ELR (cell line): ENCODE measurements around the gene BZW2.
"Not testable (repeated sequence)": the region's sequence is repeated elsewhere in the genome, so short reads cannot be mapped to it uniquely, and the experiment has no call there.

Experiments
- DNase-seq: peaks from one replicate; pipeline ENCODE4 v3.0.0-alpha.2; 2015; ENCODE audit warnings: low read depth

BZW2 gene

DNA sequence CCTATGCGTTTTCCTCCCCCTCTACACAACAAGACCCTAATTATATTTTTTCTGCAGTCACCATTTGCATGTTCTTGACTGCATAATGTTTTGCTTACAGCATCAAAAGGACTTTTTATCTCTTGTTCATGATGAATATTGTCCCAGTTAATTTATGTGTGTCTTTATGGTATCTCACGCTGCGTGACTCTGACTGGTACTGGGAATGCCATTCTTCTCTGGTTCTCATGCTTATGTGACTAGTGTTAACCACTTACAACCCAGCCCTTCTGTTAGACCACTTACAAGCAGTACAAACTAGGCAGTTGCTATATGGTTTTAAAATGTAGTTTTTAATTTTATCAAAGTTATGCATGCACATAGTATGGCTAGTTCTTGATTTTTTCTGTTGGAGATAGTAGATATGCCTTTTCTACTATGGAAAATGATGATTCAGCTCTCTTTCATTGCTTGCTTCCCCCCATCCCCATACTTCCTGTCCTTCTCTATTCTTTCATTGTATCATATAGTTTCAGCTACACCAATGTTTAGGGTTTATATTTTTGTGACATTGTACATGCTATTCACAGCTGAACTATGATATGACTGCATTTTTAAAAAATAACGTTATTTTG lies 24.9 kb downstream of the BZW2 start:
- no peak for DNase-seq

DNA sequence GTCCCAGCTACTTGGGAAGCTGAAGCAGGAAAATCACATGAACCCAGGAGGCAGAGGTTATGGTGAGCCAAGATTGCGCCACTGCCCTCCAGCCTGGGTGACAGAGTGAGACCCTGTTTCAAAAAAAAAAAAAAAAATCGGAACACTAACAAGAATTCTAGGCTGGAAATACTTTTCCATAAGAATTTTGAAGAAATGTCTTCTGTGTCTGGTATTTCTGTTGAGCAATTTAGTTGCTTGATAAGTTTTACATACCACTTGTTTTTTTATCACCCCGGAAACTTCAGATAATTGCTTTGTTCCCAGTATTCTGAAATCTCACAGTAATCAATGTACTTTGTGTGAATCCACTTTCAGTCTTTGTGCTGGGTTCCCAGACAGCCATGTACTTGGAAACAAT lies 25.8 kb downstream of the BZW2 start:
- DNase-seq = no peak

DNA sequence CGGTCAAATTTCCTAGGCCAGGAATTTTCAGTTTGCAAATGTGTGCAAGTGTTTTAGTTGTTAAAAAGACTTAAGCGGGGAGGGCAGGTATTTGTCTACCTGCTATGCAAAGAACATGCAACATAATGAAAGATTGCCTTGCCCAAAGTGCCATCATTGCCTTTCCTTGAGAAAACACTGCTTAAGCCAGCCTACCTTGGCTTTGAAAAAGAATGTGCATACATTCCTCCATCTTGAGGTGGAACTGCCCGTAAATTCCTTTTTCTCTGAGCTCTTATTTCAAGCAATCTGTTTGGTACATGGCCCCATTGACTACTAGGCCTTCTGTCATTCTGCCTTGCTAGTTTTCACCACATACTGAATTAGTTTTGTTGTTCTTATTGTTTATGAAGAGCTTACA lies 29.3 kb downstream of the BZW2 start:
- DNase-seq = no peak

DNA sequence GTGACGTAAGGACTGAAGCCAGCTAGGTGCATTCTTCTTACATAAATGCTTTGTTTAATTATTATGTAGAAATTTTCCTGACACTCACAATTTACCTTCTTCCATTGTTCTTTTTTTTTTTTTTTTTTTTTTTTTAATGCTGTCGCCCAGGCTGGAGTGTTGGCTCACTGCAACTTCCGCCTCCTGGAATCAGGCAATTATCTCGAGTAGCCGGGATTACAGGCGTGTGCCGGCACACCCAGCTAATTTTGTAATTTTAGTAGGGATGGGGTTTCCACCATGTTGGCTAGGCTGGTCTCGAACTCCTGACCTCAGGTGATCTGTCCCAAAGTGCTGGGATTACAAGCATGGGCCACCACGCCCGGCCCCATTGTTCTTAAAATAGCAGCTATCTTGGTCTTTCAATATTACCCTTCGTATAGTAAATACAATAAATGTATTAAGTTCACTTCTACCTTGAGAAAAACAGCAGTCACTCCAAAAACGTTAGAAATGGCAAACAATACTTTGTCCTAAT lies 32.1 kb downstream of the BZW2 start:
- no peak for DNase-seq

DNA sequence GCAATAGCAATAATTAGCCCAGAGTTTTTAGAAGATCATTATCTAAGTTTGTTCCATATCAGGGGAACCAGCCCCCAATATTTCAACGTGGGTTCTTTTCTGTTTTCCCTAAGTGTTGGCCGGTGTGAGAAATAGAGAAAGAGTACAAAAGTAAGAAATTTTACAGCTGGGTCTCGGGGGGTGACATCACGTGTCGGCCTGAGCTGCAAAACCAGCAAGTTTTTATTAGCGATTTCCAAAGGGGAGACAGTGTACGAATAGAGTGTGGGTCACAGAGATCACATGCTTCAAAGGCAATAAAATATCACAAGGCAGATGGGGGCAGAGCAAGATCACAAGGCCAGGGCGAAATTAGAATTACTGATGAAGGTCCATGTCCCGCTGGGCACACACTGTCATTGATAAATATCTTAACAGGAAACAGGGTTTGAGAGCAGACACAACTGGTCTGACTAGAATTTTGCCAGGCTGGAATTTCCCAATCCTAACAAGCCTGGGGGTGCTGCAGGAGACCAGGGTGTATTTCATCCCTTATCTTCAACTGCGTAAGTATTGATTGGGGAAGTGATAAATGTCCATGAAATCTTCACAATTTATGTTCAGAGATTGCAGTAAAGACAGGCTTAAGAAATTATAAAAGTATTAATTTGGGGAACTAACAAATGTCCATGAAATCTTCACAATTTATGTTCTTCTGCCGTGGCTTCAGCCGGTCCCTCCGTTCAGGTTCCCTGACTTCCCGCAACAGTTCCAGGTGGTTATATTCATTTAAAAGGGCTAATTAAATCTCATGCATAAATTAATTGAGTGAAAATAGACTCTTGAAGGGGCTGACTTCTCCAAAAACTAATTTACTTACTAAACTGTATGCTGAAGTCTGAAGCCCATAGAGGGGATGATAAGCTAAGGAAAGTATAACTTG lies 32.9 kb downstream of the BZW2 start:
- DNase-seq = not testable (repeated sequence)

DNA sequence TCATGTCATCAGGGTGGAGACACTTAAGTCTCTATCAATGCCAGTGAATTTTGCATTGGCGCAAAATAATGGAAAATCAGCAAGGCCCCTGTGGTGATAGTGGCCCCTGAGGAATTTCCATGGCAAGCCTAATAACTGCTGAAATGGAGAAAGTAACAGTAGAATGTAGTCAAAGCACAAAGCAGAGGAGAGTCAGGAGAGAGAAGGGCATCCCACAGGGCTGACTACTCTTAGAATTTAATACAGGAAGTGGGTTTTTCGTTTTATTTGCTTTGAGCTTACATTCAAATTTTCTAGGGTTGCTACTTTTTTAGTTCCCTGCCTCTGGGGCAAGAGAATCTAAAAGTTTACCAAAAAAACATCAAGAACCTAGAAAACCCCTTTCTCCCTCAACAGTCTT lies 39.0 kb downstream of the BZW2 start:
- DNase-seq = no peak

DNA sequence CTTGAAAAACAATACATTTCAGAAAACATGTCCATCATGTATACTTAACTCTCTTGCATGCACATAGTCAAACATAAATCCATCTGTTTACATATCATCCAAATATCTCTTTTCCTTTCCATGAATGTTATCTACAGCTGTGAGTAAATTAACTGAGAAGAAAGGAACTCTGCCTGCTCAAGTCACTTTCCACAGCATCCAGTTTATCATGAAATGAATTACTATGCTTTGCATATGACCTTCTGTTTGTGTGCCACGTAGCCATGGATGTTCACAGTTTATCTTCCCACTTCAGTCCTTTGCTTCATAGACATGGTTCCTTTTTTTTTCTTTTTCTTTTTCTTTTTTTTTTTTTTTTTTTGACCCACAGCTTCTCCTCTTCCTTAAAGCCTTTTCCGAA lies 39.6 kb downstream of the BZW2 start:
- DNase-seq = no peak

DNA sequence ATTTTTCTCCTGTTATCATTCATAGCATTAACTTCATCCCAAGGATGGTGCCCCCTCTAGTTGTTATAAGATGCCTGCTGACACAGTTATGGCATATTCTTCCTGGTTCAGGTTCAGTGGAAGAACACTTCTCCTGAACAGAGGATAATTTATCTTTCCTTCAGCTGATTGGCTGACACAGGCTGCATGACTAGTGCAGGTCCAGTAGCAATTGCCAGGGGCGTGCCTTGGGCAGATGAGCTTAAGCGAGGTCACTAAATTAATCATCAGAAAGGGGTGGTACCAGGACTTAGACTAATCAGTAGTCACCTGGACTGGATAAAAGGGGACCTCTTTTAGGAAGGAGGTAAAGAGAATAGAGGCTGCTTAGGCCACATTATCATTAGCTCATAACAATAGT lies 42.3 kb downstream of the BZW2 start:
- peak; percentile 67 for DNase-seq

DNA sequence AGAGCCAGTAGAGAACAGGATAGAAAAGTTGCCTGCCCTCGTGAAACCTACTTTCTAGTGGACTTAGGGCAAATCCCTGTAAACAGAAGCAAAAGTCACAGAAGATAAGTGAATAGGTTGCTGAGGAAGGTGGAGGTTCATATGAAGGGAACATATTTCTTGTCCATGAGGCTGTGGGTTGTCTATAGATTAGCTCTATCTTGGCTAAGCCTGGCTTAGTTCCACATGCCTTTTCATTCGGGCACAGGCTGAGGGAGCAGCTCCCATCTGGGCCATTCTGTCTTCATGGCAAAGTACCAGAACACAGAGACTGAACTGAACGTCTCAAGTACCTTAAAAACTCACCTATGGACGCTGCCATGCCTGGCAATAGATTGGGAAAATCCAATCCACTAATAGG lies 45.3 kb downstream of the BZW2 start:
- DNase-seq = no peak

DNA sequence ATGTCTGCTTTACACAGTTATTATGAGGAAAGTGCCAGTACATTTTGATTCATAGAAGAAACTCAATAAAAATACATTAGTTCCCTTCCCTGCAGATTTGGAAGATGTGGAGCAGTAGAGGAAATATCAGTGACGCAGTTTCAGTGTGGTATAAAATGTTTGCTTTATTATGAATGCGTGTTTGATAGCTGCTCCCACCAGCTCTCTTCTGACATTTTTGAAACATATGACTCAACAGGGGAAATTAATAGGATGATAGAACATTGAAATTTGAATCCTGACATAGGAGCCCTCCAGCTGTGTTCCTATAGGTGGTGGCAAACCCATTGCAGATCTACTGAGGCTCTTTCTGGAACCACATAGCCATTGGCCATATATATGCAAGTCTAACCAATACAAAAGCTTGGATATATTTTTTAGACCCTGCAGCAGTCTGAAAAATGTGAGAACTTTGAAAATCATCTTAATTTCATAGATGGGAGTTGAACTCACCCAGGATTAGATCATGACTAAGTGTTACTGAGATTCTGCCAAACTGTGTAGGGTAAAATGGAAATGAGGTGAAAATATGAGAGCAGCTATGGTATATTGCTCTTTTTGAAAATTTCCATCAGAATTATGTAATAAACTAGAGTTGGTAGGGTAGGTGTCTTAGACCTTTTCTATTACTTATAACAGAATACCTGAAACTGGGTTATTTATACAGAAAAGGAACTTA lies 47.8 kb downstream of the BZW2 start:
- no peak for DNase-seq

DNA sequence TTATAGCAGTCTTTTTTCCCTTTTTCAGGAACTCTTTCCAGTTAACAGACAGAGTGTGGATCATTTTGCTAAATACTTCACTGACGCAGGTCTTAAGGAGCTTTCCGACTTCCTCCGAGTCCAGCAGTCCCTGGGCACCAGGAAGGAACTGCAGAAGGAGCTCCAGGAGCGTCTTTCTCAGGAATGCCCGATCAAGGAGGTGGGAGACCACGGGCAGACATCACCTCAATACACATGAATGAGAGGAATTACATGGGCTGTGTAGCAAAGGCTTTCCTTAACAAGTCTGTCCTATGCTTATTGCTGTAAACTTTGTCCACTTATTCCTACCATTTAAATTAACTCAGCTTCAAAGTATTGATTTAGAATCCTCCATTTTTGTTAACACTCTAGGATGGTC lies 48.8 kb downstream of the BZW2 start:
- no peak for DNase-seq

DNA sequence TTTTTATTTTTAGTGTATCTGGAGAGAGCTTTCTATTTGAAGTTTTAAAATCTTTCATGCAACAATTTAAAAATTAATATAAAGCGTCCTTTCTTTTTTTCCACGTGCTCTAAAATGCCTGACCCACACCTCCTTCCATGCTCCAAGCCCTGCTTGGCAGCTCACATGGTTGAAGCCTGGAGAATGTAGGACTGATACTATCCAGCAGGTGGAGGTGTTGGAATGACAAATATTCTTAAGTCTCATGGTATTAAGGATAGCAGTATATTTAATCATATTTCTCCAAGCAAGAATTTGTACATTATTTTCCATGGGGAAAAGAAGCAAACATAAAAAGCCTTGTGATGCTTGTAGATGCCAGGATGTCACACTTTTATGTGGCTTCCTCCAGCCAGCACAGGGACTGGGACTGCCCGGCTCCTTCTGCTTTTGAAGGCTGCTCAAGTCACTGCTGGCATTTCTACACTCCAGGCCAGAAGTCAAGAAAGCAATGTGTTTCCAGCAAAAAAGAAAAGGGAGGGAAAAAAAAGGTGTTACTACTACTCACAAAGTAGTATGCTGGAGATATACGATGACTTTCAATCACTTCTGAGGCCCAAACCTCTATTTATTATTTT lies 49.7 kb downstream of the BZW2 start:
- DNase-seq = peak; percentile 79

DNA sequence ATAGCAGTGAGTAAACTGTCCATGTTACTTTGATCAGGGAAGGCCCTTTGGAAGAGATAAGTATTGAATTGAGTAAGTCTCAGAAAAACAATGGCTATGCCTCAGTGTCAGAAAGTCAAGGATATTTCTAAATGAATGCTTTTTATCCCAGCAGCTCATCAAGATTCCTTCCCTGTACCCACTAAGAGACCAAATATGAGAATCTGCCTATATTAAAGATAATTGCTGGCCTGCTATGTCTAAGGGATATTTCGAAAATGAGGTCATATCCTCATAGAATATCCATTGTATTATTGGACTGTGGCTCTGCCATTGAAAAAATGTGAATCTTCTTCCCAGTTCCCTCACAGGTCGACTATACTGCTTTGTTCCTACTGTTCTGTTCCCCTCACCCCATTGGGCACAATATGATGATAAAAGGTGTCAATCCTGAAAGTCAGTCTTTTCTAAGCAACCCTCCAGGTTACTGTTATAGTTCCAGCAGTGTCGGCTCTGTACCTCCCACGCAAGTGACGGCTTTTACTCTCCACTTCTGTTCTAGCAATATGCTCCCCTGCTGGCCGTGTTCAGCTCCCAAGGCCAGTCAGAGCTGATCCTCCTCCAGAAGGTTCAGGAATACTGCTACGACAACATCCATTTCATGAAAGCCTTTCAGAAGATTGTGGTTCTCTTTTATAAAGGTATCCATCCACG lies 51.7 kb downstream of the BZW2 start:
- peak; percentile 74 for DNase-seq

DNA sequence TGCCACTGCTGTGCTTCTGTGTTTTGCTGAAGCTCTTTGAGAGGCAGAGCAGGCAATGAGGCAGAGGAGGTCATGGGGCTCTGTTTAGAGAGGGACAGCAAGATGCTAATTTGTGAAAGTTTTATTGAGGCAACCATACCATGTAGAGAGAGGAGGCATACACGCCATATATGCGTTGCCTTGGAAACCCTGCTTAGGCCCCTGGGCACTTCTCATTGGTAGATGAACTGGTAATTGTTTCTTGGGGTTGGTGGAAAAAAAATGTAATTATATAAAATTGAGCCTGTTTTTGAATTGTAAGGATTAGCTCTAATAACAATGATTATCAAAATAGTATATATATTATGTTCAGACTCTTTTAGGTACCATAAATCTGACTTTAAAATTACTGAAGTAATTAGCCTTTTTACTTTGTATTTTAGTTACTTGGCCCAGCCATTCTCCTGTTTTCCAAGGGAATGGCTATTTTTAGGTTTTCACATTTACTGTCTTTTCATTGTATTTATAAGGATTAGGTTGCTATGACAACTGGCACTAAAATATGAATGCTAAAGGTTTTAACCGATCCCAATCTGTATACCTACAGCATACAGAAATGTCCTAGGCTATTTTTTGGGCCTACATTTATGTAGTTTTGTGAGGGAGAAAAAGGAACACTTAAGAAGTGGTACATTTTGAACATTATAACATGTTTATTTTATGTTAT lies 52.4 kb downstream of the BZW2 start:
- DNase-seq = no peak

DNA sequence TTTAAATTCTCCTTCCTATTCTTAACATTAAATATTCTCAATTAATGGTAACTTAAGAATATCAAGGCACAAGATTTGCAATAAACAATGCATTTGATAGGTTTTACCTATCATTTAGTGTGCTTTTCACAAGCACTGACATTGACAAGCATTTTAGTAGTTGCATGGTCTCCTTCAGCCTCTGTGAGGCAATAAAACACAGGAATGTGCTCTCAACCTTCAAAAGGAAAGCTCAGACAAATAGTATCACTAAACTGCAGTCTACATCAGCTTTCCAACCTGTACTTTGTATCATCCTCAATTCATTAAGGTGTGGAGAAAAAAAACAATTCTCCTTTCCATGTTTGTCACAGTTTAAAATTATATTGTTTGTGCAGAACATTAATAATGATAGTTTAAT lies 56.5 kb downstream of the BZW2 start:
- no peak for DNase-seq

DNA sequence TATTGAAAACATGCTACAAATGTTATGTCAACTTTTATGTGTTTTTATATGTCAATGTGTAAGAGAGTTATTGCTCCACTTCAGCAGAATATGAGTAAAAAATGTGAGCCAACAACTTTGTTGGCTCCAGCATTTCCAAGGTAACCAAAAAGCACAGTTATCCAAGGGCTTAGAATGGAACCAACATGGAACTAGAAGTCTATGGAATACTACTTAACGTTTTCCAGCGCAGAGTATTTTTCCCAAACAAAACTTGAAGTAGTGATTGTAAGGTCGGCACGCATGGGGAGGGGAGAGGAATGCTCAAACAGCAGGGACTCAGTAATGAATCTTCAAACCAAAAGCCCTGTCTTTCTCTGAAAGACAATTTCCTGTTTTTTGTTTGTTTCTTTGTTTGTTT lies 62.5 kb downstream of the BZW2 start:
- peak; percentile 29 for DNase-seq

DNA sequence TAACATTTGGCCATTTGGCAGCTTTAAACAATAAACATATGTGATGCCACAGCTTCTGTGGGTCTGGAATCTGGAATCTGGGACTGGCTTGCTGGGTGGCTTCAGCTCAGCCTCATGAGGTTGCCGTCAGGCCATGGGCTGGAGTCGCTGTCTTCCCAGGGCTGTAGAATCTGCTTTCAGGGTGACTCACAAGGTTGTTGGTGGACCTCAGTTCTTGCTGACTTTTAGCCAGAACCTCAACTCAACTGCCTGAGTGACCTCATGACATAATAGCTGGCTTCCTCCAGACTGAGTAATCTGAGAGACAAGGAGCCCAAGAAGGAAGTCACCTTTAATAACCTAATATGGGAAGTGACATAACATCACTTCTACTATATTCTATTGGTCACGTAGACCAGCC lies 63.0 kb downstream of the BZW2 start:
- peak; percentile 99 for DNase-seq

DNA sequence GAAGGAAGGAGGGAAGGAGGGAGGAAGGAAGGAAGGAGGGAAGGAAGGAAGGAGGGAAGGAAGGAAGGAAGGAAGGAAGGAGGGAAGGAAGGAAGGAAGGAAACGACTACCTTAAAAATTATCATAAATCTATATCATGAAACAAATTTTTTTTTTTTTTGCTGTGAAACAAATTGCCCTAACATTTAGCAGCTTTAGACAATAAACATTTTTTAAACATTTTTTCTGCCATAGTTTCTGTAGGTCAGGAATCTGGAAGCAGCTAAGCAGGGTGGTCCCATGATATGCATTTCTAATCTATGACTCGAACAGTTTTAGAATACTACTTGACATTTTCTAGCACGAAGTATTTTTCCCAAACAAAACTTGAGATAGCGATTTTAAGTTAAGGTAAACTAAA lies 64.7 kb downstream of the BZW2 start:
- peak; percentile 25 for DNase-seq

DNA sequence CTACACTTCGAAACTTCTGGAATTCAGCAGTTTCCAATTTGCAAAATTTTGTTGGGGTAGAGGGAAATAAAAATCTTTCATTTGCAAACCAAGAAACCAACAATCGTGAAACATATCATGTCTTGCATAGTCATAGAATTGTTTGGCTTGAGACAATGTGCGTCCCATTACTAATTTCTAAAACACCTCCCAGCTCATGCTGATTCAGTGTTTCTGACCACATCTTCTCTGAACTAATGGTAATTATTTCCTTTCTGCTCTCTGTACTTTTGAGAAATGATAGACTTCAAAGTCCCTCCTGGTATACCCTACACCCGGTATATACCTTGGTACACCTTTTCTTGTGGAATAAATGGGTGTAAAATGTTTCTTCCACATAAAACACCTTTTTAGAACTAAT lies 65.7 kb downstream of the BZW2 start:
- DNase-seq = peak; percentile 77

DNA sequence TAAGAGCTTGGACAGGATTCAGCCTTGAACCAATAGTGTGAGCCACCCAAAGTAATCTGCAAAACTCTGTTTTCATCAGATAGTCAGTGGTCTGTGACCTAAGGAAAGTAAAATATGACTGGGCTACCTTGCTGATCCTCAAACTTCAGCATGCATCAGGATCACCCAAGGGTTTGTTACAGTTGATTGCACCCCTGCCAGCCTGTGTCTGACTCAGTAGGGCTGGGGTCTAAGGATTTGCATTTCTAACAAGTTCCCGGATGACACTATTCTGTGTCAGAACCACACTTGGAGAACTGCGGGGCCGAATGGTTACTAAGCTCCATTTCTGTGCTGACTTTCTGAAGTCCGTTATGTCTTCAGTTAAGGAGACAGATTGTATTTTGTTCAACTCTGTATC lies 66.9 kb downstream of the BZW2 start:
- DNase-seq = peak; percentile 93

DNA sequence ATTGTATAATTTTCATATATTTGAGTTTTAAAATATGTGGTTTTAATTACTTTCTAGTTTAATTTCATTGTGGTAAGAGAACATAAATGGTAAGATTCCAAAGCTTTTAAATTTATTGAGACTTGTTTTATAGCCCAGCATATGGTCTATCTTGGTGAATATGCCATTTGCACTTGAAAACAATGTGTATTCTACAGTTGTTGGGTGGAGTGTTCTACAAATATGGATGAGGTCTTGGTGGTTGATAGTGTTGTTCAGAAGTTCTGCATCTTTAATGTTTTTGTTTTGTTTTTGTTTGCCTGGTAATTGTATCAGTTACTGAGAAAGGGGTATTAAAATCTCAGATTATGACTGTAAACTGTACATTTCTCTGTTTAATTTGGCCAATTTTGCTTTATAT lies 69.9 kb downstream of the BZW2 start:
- no peak for DNase-seq
